ENCODE measurements around the gene ANAPC1. TPM values are rescaled to one million over a fixed set of nuclear protein-coding genes. Genes with fewer than 3 reads are reported as not detected.
"Not testable (repeated sequence)": the region's sequence is repeated elsewhere in the genome, so short reads cannot be mapped to it uniquely, and the experiment has no call there.

Gene ANAPC1
- total and polyA plus RNA-seq, 8 donors: 22.3 to 41.0 (median 35.5) TPM

DNA sequence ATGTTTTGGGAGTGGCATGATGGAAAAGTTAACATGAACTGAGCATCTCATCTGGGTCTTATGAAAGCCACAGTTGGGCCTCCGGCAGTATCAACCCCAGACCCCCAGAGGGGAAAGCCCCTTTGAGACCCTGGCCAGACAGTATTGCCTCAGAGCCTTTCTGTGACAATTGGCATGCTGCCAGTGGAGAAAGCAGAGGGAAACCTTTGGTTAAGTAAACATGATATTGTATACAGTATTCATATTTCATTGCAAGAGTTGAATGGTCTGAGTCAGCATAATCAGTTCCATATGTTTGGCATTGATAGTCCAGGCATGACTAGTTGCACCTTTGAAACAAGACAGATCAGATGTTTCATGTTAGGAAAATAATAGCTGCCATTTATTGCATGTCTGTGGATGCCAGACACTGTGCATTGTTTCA lies 34.4 kb upstream of the ANAPC1 start:
- TF ChIP-seq, protein P1, sequence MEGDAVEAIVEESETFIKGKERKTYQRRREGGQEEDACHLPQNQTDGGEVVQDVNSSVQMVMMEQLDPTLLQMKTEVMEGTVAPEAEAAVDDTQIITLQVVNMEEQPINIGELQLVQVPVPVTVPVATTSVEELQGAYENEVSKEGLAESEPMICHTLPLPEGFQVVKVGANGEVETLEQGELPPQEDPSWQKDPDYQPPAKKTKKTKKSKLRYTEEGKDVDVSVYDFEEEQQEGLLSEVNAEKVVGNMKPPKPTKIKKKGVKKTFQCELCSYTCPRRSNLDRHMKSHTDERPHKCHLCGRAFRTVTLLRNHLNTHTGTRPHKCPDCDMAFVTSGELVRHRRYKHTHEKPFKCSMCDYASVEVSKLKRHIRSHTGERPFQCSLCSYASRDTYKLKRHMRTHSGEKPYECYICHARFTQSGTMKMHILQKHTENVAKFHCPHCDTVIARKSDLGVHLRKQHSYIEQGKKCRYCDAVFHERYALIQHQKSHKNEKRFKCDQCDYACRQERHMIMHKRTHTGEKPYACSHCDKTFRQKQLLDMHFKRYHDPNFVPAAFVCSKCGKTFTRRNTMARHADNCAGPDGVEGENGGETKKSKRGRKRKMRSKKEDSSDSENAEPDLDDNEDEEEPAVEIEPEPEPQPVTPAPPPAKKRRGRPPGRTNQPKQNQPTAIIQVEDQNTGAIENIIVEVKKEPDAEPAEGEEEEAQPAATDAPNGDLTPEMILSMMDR (IDR thresholded peaks at IDR 0.05): no peak
- Histone ChIP-seq H3K27me3 (no peaks in the 10 kb centered on the region), H3K4me1 (peaks cover 0 to 30% of the 10 kb centered on the region in 2 donors), H3K36me3 (peaks cover 0 to 10% of the 10 kb centered on the region in 2 donors), H3K9me3 (no peaks in the 10 kb centered on the region), H3K4me3 (no peak overlapping the region), H3K27ac (no peak overlapping the region)
- intact Hi-C loops (cut with DNase I): no loop called here
- DNase-seq (no peak), ATAC-seq (no peak)

DNA sequence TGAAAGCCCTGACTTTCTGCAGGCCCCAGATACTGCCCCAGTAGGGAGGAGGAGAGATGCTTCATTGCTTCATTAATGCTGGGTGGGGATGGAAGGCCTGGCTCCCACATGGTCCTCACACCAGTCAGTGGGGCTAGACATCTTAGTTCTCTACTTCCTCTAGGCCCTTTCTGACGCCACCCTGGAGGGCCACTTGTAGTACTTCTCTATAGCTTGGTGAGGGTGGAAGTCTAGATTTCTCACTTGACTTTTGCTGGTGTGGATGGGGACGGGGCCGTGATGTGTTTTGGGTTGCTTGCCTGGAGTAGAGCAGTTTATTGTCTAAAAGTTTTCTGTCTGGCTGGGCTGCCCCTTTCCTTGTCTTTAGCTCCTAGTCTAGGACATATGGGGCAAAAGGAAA lies 33.1 kb upstream of the ANAPC1 start:
- TF ChIP-seq, protein P1 (IDR thresholded peaks at IDR 0.05): no peak
- Histone ChIP-seq H3K4me1 (peaks cover 0 to 38% of the 10 kb centered on the region in 2 donors), H3K4me3 (no peak overlapping the region), H3K36me3 (no peaks in the 10 kb centered on the region), H3K9me3 (no peaks in the 10 kb centered on the region), H3K27ac (no peak overlapping the region), H3K27me3 (no peaks in the 10 kb centered on the region)
- no peak for DNase-seq
- intact Hi-C loops (cut with DNase I): no loop called here
- ATAC-seq: no peak

DNA sequence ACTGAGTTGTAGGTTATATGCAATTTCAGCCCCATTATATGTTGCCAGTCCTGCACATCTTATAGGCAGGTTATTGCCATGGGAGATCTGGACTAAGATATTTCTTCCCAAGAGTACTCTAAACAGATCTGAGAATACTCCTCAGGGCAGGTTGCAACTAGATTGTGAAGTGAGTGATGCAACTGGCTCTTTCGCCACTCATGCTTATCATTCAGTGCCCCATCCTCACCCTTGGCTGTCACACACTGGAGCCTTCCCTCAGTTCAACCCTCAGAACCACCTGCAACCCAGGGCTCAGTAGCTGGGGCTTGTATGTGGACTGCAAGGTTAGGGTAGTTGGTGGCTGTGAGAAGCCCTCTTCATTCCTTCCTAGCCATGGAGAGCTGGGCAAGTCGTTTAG lies 28.6 kb upstream of the ANAPC1 start:
- H3K27ac ChIP-seq: no peak overlapping the region
- DNase-seq (no peak), ATAC-seq (no peak)
- TF ChIP-seq, protein P1 (IDR thresholded peaks at IDR 0.05): no peak
- intact Hi-C loops (cut with DNase I): no loop called here
- H3K4me1 ChIP-seq: peaks cover 6 to 40% of the 10 kb centered on the region in 2 donors
- no peaks in the 10 kb centered on the region for H3K27me3 ChIP-seq
- H3K36me3 ChIP-seq: no peaks in the 10 kb centered on the region
- H3K9me3 ChIP-seq: no peaks in the 10 kb centered on the region
- no peak overlapping the region for H3K4me3 ChIP-seq

DNA sequence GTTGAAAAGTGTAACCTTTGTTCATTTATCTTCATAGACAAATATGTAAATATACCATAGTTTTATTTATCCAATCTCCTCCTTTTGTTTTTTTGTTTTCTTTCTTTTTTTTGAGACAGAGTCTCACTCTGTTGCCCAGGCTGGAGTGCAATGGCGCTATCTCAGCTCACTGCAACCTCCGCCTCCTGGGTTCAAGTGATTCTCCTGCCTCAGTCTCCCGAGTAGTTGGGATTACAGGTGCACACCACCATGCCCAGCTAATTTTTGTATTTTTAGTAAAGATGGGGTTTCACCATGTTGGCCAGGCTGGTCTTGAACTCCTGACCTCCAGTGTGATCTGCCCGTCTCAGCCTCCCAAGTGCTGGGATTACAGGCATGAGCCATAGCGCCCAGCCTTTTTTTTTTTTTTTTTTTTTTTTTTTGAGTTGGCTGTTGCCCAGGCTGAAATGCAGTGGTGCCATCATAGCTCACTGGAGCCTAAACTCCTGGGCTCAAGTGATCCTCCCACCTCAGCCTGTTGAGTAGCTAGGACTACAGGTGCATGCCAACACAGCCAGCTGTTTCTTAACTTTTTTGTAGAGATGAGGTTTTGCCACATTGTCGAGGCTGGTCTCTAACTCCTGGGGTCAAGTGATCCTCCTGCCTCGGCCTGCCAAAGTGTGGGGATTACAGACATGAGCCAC lies 27.4 kb upstream of the ANAPC1 start:
- intact Hi-C loops (cut with DNase I); H3K27me3 ChIP-seq; H3K9me3 ChIP-seq; H3K4me3 ChIP-seq; ATAC-seq; H3K36me3 ChIP-seq; H3K27ac ChIP-seq; DNase-seq: not testable (repeated sequence)
- H3K4me1 ChIP-seq: peaks cover 9 to 51% of the 10 kb centered on the region in 2 donors

DNA sequence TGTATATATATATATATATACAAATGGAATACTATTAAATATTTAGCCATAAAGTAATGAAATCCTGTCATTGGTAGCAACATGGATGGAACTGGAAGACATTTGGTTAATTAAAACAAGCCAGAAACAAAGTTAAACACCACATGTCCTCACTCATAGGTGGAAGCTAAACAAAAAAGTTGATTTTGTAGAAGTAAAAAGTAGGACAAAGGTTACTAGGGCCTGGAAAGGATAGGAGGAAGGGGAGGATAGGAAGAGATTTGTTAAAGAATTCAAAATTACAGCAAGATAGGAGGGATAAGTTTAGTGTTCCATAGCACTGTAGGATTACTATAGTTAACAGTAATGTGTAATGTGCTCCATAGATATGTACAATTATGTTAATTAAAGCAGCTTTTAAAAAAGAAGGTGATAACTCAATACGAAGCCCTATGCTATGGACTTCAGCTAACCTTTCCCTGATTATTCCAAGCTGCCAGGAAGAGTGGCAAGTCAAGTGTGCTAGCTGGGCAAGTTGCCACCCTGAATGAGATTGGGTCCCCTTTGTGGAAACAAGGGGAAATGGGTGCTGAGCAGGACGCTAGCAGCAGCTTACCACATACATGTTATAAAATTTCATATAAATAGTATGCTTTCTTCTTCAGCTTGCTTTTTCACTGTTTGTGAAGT lies 26.8 kb upstream of the ANAPC1 start:
- DNase-seq: peak in 1 of 4 donors; percentile 42
- peak; percentile 67 for ATAC-seq

DNA sequence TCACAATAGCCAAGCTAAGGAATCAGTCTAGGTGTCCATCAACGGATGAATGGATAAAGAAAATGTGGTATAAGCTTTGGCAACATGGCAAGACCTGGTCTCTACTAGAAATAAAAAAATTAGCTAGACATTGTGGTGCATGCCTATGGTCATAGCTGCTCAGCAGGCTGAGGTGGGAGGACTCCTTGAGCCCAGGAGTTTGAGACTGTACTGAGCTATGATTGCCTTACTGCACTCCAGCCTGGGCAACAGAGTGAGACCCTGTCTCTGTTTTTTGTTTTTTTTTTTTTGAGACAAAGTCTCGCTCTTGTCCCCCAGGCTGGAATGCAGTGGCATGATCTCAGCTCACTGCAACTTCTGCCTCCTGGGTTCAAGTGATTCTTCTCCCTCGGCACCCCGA lies 26.0 kb upstream of the ANAPC1 start:
- H3K27me3 ChIP-seq; H3K4me3 ChIP-seq; ATAC-seq; intact Hi-C loops (cut with DNase I); H3K36me3 ChIP-seq; DNase-seq; H3K9me3 ChIP-seq; H3K27ac ChIP-seq: not testable (repeated sequence)
- peaks cover 17 to 65% of the 10 kb centered on the region in 2 donors for H3K4me1 ChIP-seq

More for the DNA sequence above, 26.8 kb upstream of the ANAPC1 start:
- H3K4me3 ChIP-seq: no peak overlapping the region
- H3K9me3 ChIP-seq: no peaks in the 10 kb centered on the region
- no peak overlapping the region for H3K27ac ChIP-seq
- no peaks in the 10 kb centered on the region for H3K36me3 ChIP-seq
- intact Hi-C loops (cut with DNase I): no loop called here
- H3K27me3 ChIP-seq: no peaks in the 10 kb centered on the region
- peaks cover 16 to 58% of the 10 kb centered on the region in 2 donors for H3K4me1 ChIP-seq
- TF ChIP-seq, protein P1 (IDR thresholded peaks at IDR 0.05): no peak

Measured in left lung (tissue), 10 donors.